Left ventricle myocardium inferior (tissue), 1 donor: ENCODE measurements around the gene OSBPL5. TPM values are rescaled to one million over a fixed set of nuclear protein-coding genes. Genes with fewer than 3 reads are reported as not detected.

Experiments used
- DNase-seq: peaks from one replicate; pipeline ENCODE4 v3.0.0-alpha.2; 2020
- H3K27ac ChIP-seq: fragments of 200-600 bp; replicated peaks from 2 replicates; pipeline ENCODE4 v1.8.0; 2021
- H3K27me3 ChIP-seq: fragments of 200-600 bp; 2 replicates; pipeline ENCODE4 v1.8.0; 2021; ENCODE audit warnings: low read depth
- H3K36me3 ChIP-seq: fragments of 200-600 bp; 2 replicates; pipeline ENCODE4 v1.8.0; 2021
- H3K4me1 ChIP-seq: fragments of 200-600 bp; 2 replicates; pipeline ENCODE4 v1.8.0; 2021
- H3K4me3 ChIP-seq: fragments of 200-600 bp; 2 replicates; pipeline ENCODE4 v1.8.0; 2021; ENCODE audit warnings: mild to moderate bottlenecking, moderate library complexity
- H3K9me3 ChIP-seq: fragments of 200-600 bp; replicated peaks from 2 replicates; pipeline ENCODE4 v1.8.0; 2021
- intact Hi-C: fragments of 100-400 bp; cut with micrococcal nuclease; formaldehyde crosslinking; loops from one replicate; pipeline ENCODE4 v1.11.0; 2022
- long read RNA-seq: library from polyadenylated mRNA; unstranded; transcript quantifications from one replicate; pipeline ENCODE4 v2.0.0, GENCODE V29; 2021
- total RNA-seq: library from RNA; stranded (reverse); fragmentation: NEBNext Ultra II Directional; extraction: Animal tissue kit (Norgen Biotek cat#: 25700); gene quantifications from one replicate; pipeline ENCODE4 v1.2.1, GENCODE V29; 2021
- TF ChIP-seq, protein P1 (sequence below): fragments of 200-600 bp; IDR thresholded peaks from 2 replicates; pipeline ENCODE4 v1.8.0; 2021; ENCODE audit warnings: antibody characterized with exemption, mild to moderate bottlenecking, borderline replicate concordance
- donor health status: DM: no; HTN: yes; CAD: no; lungs with severe emphysema.

The OSBPL5 gene
- total RNA-seq: 11.4 TPM
- long read RNA-seq, transcript OSBPL5-201 (22 exons, 3,889 nt): major isoform, 6 of 30 reads
- long read RNA-seq, partial matches to known transcripts: 13 of 30 reads
- long read RNA-seq, other reads (novel, unspliced or antisense): 10 of 30 reads

GRCh38 chr11:3165152-3165705 lies at the start of gene OSBPL5:
OSBPL5 (minus strand) TSS chr11:3165310; CDS start chr11:3129148, 36,162 bp downstream.
- H3K36me3 ChIP-seq: no peaks in the 10 kb centered on the region
- H3K27me3 ChIP-seq: no peaks in the 10 kb centered on the region
- peaks cover 75% of the 10 kb centered on the region for H3K4me1 ChIP-seq
- H3K4me3 ChIP-seq: peak within 1 kb of the TSS; percentile 88
- H3K9me3 ChIP-seq: no peaks in the 10 kb centered on the region
- TF ChIP-seq, protein P1, sequence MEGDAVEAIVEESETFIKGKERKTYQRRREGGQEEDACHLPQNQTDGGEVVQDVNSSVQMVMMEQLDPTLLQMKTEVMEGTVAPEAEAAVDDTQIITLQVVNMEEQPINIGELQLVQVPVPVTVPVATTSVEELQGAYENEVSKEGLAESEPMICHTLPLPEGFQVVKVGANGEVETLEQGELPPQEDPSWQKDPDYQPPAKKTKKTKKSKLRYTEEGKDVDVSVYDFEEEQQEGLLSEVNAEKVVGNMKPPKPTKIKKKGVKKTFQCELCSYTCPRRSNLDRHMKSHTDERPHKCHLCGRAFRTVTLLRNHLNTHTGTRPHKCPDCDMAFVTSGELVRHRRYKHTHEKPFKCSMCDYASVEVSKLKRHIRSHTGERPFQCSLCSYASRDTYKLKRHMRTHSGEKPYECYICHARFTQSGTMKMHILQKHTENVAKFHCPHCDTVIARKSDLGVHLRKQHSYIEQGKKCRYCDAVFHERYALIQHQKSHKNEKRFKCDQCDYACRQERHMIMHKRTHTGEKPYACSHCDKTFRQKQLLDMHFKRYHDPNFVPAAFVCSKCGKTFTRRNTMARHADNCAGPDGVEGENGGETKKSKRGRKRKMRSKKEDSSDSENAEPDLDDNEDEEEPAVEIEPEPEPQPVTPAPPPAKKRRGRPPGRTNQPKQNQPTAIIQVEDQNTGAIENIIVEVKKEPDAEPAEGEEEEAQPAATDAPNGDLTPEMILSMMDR: no peak
- intact Hi-C loops: no loop called here
- DNase-seq: peak; percentile 87
- peak within 1 kb of the TSS; percentile 93 for H3K27ac ChIP-seq

GRCh38 chr11:3214420-3214699 lies 49.2 kb upstream of the OSBPL5 start:
- DNase-seq: peak; percentile 6
- Histone ChIP-seq H3K4me3 (no peak overlapping the region), H3K9me3 (peaks cover 18% of the 10 kb centered on the region), H3K36me3 (no peaks in the 10 kb centered on the region), H3K27ac (no peak overlapping the region), H3K4me1 (no peaks in the 10 kb centered on the region), H3K27me3 (peaks cover 64% of the 10 kb centered on the region)
- TF ChIP-seq, protein P1: no peak
- intact Hi-C loops: loop anchor here (10.0 kb wide), 3 partner anchors 60 to 180 kb away; no protein-coding TSS in a partner anchor

DNA sequence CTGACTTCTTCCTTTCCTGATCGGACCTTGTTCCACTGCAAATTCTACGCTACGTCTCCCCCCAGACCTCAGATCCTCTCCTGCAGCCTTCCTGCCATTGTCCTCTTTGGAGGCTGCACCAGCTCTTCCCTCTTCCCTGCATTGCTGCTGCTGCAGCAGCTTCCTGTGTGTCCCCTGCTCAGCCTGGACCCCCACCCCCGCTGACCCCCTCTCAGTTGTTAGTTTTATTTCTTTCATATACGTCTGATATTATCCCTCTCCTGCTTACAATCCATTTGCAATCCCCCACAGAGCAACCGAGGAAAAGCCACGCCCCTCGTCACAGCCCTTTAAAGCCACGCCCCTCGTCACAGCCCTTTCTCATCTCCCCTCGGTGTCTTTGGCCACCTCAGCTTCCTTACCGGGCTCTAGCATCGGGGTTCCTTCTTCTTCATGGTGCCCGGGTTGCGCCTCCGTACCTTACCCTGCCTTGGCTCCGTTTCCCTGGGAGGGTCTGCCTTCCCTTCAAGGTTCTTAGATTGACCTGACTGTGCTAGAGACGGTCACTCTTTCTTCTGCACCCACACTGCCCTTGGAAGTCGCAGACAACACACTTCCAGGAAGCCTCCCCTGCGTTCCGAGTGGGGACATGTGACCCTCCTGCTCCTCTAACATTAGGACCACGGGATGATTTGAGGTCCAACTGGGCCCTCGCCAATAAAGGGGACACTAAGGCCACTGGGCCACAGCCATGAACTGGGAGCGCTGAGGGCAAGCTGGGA lies 48.7 kb upstream of the OSBPL5 start:
- H3K27me3 ChIP-seq: peaks cover 59% of the 10 kb centered on the region
- H3K36me3 ChIP-seq: no peaks in the 10 kb centered on the region
- DNase-seq: peak; percentile 9
- H3K4me1 ChIP-seq: no peaks in the 10 kb centered on the region
- intact Hi-C loops: loop anchor here (10.0 kb wide), 3 partner anchors 59 to 179 kb away; no protein-coding TSS in a partner anchor
- H3K9me3 ChIP-seq: peaks cover 18% of the 10 kb centered on the region
- TF ChIP-seq, protein P1: no peak
- no peak overlapping the region for H3K27ac ChIP-seq
- no peak overlapping the region for H3K4me3 ChIP-seq

DNA sequence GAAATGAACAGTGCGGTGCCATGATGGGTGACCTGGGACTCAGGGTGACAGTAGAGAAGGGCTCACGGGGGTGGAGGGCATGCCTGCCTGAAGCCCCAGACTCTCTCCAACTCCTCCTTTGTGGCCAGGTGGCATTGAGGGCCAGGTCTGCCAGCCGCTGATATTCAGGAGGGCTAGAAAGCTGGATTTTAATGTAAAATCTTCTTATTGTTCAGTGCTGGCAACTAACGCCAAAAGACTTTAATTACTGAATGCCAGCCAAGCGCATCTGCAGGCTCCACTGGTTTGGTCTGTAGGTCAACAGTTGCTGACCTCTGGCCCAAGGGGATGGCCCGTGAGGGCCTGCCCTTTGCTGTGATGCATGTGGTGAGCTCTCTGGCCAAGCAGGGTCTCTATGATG lies 43.2 kb upstream of the OSBPL5 start:
- Histone ChIP-seq H3K4me1 (peaks cover 22% of the 10 kb centered on the region), H3K27ac (no peak overlapping the region), H3K36me3 (no peaks in the 10 kb centered on the region), H3K4me3 (no peak overlapping the region), H3K9me3 (peaks cover 18% of the 10 kb centered on the region), H3K27me3 (peaks cover 33% of the 10 kb centered on the region)
- intact Hi-C loops: no loop called here
- DNase-seq: peak; percentile 1
- TF ChIP-seq, protein P1: no peak

GRCh38 chr11:3207526-3208189 lies 42.5 kb upstream of the OSBPL5 start:
- DNase-seq: peak; percentile 1
- Histone ChIP-seq H3K36me3 (no peaks in the 10 kb centered on the region), H3K4me1 (peaks cover 28% of the 10 kb centered on the region), H3K27ac (no peak overlapping the region), H3K27me3 (peaks cover 34% of the 10 kb centered on the region), H3K9me3 (peaks cover 18% of the 10 kb centered on the region), H3K4me3 (no peak overlapping the region)
- TF ChIP-seq, protein P1: no peak
- intact Hi-C loops: no loop called here
